Left hindlimb (tissue), 1 donor: ENCODE results near the gene LOXHD1.

ENCODE experiments used
- DNase-seq: peaks from one replicate; pipeline ENCODE4 v3.0.0-alpha.2; 2018

LOXHD1 gene

GRCh38 chr18:46519870-46520269, 137.2 kb downstream of the LOXHD1 start:
- no peak for DNase-seq

GRCh38 chr18:46518438-46518837, 138.6 kb downstream of the LOXHD1 start:
- no peak for DNase-seq

- no peak for DNase-seq
These were observed 140.5 kb downstream of the LOXHD1 start for GRCh38 chr18:46516555-46516954.

- no peak for DNase-seq
These were observed 146.6 kb downstream of the LOXHD1 start for GRCh38 chr18:46510386-46510785.

- no peak for DNase-seq
These were observed 147.5 kb downstream of the LOXHD1 start for GRCh38 chr18:46509530-46509929.

- no peak for DNase-seq
These were observed 149.9 kb downstream of the LOXHD1 start for GRCh38 chr18:46506974-46507586.

GRCh38 chr18:46502444-46502843, 154.6 kb downstream of the LOXHD1 start:
- DNase-seq: no peak

GRCh38 chr18:46497129-46497528, 159.9 kb downstream of the LOXHD1 start:
- peak; percentile 47 for DNase-seq

GRCh38 chr18:46488471-46489213, 168.4 kb downstream of the LOXHD1 start:
- no peak for DNase-seq

GRCh38 chr18:46485675-46486194, 171.3 kb downstream of the LOXHD1 start:
- DNase-seq: no peak

- DNase-seq: no peak
These were observed 172.0 kb downstream of the LOXHD1 start for GRCh38 chr18:46484971-46485370.

GRCh38 chr18:46482831-46483230, 174.2 kb downstream of the LOXHD1 start:
- DNase-seq: no peak

GRCh38 chr18:46481847-46482245, 175.2 kb downstream of the LOXHD1 start:
- no peak for DNase-seq

- DNase-seq: peak; percentile 51
These were observed 175.8 kb downstream of the LOXHD1 start for GRCh38 chr18:46481048-46481846.

- peak; percentile 45 for DNase-seq
These were observed 176.8 kb downstream of the LOXHD1 start for GRCh38 chr18:46480226-46480625.

GRCh38 chr18:46478796-46479195, 178.2 kb downstream of the LOXHD1 start:
- DNase-seq: no peak

GRCh38 chr18:46477425-46478011, 179.5 kb downstream of the LOXHD1 start:
- no peak for DNase-seq

GRCh38 chr18:46475390-46475752, 181.6 kb downstream of the LOXHD1 start:
- no peak for DNase-seq

GRCh38 chr18:46474487-46475389, 182.3 kb downstream of the LOXHD1 start:
- no peak for DNase-seq

GRCh38 chr18:46471809-46472498, 185.1 kb downstream of the LOXHD1 start:
- no peak for DNase-seq

GRCh38 chr18:46470714-46471113, 186.3 kb downstream of the LOXHD1 start:
- DNase-seq: no peak
